ENCODE measurements around the gene FUT8.

FUT8 gene

DNA sequence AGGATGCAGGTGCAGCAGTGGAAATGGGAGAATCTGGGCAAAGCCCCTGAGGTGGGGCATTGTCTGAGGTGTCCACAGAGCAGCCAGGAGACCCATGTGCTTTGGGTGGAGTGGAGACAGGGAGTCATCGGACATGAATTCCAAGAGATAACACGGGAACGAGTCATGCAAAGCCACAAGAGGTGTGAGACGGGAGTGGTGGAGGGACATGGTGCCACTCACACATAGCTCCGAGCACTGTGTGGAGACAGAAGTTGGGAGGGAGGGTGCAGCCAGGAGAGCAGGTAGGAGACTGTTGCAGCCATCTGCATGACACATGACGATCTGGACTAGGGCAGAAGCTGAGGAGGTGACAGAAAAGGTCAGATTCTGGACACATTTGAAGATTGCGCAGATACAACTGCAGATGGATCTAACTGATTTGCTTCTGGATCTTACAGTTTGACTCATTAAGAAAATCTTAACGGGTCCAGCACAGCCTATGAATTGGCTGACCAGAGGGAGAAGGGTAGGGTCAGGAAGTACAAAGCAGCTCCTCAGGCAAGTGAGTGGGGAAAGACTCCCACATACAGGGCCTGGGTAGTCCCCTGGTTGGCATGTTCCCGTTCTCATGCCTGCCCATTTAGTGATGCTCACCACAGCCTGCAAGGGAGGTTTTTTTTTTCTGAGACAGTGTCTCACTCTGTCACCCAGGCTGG lies 379.8 kb downstream of the FUT8 start:
- no peak for DNase-seq
- no peak for TF ChIP-seq CTCF (IDR thresholded peaks at IDR 0.05; ENCODE audit: low read depth, low read length)
- Histone ChIP-seq H3K9me3 (no peaks in the 10 kb centered on the region), H3K27me3 (no peaks in the 10 kb centered on the region), H3K4me1 (no peaks in the 10 kb centered on the region; the same call in 1 of the 2 replicates), H3K4me3 (ENCODE audit: low read depth, low read length) (no peak overlapping the region), H3K36me3 (no peaks in the 10 kb centered on the region)
